Panc1 (cell line): Measurements from ENCODE around the gene PTPN22. TPM values are rescaled to one million over a fixed set of nuclear protein-coding genes. Genes with fewer than 3 reads are reported as not detected.

Experiments
- ATAC-seq: fragments of 200-7000 bp; cut with Tn5 transposase; 2 replicates; pipeline ENCODE4 v1.9.1; 2020; ENCODE audit warnings: mild to moderate bottlenecking, moderate library complexity
- BruUV-seq: library from RNA; stranded (reverse); fragments of 400-500 nt; replicated peaks from 2 replicates; lab custom pipeline; 2021; lab: Mats Ljungman, UMichigan
- CTCF ChIA-PET: fragments of 300-600 bp; sonication (Branson Sonifier 250); formaldehyde crosslinking; loops from one replicate; lab custom pipeline; 2022; ENCODE audit warnings: antibody characterized with exemption; lab: Charles Lee
- POLR2A ChIA-PET: fragments of 300-600 bp; sonication (Branson Sonifier 250); formaldehyde crosslinking; loops from one replicate; lab custom pipeline; 2022; ENCODE audit warnings: antibody characterized with exemption; lab: Charles Lee
- DNase-seq: peaks from one replicate; pipeline ENCODE4 v3.0.0-alpha.2; 2010; ENCODE audit warnings: low read depth, low spot score
- H3K27ac ChIP-seq: 2 replicates; pipeline ENCODE4 v1.5.1; 2011; ENCODE audit warnings: mild to moderate bottlenecking, low read length, inconsistent platforms
- H3K27me3 ChIP-seq: fragments of 200-500 bp; sonication (Bioruptor generic); 2 replicates; pipeline ENCODE4 v1.6.0; 2014; ENCODE audit warnings: low read length, inconsistent platforms; ENCODE audit not compliant: control insufficient read depth, insufficient read depth
- H3K36me3 ChIP-seq: fragments of 200-500 bp; sonication (Bioruptor generic); 2 replicates; pipeline ENCODE4 v1.5.1; 2014; ENCODE audit warnings: inconsistent platforms, mild to moderate bottlenecking, low read length, moderate library complexity; ENCODE audit not compliant: control insufficient read depth, insufficient read depth
- H3K4me1 ChIP-seq: 2 replicates; pipeline ENCODE4 v1.5.1; 2011; ENCODE audit warnings: inconsistent platforms, mild to moderate bottlenecking, low read length, moderate library complexity; ENCODE audit not compliant: control insufficient read depth, insufficient read depth
- H3K4me3 ChIP-seq, 2 experiments: 2 replicates each; pipeline ENCODE4 v1.5.1; 2011 to 2012; ENCODE audit warnings: low read depth in 2 of 2, low read length in 2 of 2, mild to moderate bottlenecking in 2 of 2, inconsistent platforms in 1 of 2, moderate library complexity in 1 of 2
- H3K9me3 ChIP-seq: fragments of 200-500 bp; sonication (Bioruptor generic); 2 replicates; pipeline ENCODE4 v1.5.1; 2014; ENCODE audit warnings: low read depth, mild to moderate bottlenecking, inconsistent platforms, low read length, moderate library complexity; ENCODE audit not compliant: control insufficient read depth, insufficient read depth
- CTCF ChIP-seq: fragments of 450-650 bp; IDR thresholded peaks from 2 replicates; pipeline ENCODE4 v1.5.1; 2017; ENCODE audit warnings: mild to moderate bottlenecking
- POLR2AphosphoS5 ChIP-seq: IDR thresholded peaks from 2 replicates; pipeline ENCODE4 v1.6.1; 2012; ENCODE audit warnings: mild to moderate bottlenecking, low read depth, low read length, moderate library complexity
- SIN3A ChIP-seq: IDR thresholded peaks from 2 replicates; pipeline ENCODE4 v1.6.1; 2012; ENCODE audit warnings: low read depth, mild to moderate bottlenecking, low read length, moderate library complexity, borderline replicate concordance; ENCODE audit not compliant: insufficient read depth
- TCF7L2 ChIP-seq: IDR thresholded peaks from 2 replicates; pipeline ENCODE4 v1.6.1; 2011; ENCODE audit warnings: mild to moderate bottlenecking, low read depth, low read length, inconsistent platforms
- in situ Hi-C: cut with HindIII; loops from 2 replicates; pipeline ENCODE4 v1.10.0; 2016; ENCODE audit warnings: low sequenced_read_pairs, low pct_unique_long_range_greater_than_20kb
- intact Hi-C: fragments of 100-400 bp; cut with micrococcal nuclease; formaldehyde crosslinking; loops from one replicate; pipeline ENCODE4 v1.10.0; 2022; ENCODE audit not compliant: unreplicated experiment
- total RNA-seq: library from RNA; stranded (reverse); gene quantifications from one replicate; pipeline ENCODE4 v1.2.1, GENCODE V29; 2021; ENCODE audit not compliant: unreplicated experiment
- TF ChIP-seq, protein P1 (sequence below), 2 experiments: IDR thresholded peaks; 2 replicates each; pipeline ENCODE4 v1.6.1; 2011 to 2012; ENCODE audit warnings: low read depth in 2 of 2, control low read depth in 1 of 2, low read length in 1 of 2, mild to moderate bottlenecking in 1 of 2, moderate library complexity in 1 of 2; ENCODE audit not compliant: insufficient read depth in 1 of 2

Gene PTPN22
- total RNA-seq, 1 experiment from 2014 or later, result not detected

- ATAC-seq (no peak), DNase-seq (no peak)
- Histone ChIP-seq H3K9me3 (no peaks in the 10 kb centered on the region), H3K27me3 (no peaks in the 10 kb centered on the region), H3K27ac (no peak overlapping the region), H3K36me3 (no peaks in the 10 kb centered on the region), H3K4me3 (no peak overlapping the region), H3K4me1 (no peaks in the 10 kb centered on the region)
- BruUV-seq, result no TSS peak
- in situ Hi-C loops, result no loop called here
- intact Hi-C loops, result no loop called here
- TF ChIP-seq TCF7L2 (no peak), CTCF (no peak), SIN3A (no peak), POLR2AphosphoS5 (no peak)
- TF ChIP-seq, protein P1, sequence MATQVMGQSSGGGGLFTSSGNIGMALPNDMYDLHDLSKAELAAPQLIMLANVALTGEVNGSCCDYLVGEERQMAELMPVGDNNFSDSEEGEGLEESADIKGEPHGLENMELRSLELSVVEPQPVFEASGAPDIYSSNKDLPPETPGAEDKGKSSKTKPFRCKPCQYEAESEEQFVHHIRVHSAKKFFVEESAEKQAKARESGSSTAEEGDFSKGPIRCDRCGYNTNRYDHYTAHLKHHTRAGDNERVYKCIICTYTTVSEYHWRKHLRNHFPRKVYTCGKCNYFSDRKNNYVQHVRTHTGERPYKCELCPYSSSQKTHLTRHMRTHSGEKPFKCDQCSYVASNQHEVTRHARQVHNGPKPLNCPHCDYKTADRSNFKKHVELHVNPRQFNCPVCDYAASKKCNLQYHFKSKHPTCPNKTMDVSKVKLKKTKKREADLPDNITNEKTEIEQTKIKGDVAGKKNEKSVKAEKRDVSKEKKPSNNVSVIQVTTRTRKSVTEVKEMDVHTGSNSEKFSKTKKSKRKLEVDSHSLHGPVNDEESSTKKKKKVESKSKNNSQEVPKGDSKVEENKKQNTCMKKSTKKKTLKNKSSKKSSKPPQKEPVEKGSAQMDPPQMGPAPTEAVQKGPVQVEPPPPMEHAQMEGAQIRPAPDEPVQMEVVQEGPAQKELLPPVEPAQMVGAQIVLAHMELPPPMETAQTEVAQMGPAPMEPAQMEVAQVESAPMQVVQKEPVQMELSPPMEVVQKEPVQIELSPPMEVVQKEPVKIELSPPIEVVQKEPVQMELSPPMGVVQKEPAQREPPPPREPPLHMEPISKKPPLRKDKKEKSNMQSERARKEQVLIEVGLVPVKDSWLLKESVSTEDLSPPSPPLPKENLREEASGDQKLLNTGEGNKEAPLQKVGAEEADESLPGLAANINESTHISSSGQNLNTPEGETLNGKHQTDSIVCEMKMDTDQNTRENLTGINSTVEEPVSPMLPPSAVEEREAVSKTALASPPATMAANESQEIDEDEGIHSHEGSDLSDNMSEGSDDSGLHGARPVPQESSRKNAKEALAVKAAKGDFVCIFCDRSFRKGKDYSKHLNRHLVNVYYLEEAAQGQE (IDR thresholded peaks at IDR 0.05; ENCODE audit: insufficient read depth in 1 of 2, low read depth in 2 of 2, low read length in 1 of 2), result no peak
- POLR2A ChIA-PET, result interaction anchor here (0.7 kb wide), 1 partner anchor 15 kb away, joined by 3 read pairs; no protein-coding TSS in a partner anchor
- CTCF ChIA-PET, result no interaction called here
Measured at GRCh38 chr1:113784104-113784779, 87.3 kb downstream of the PTPN22 start.

- no peak overlapping the region for H3K27ac ChIP-seq
- in situ Hi-C loops, result no loop called here
- H3K27me3 ChIP-seq, result no peaks in the 10 kb centered on the region
- no peaks in the 10 kb centered on the region for H3K4me1 ChIP-seq
- ChIA-PET POLR2A (no interaction called here), CTCF (no interaction called here)
- intact Hi-C loops, result no loop called here
- no TSS peak for BruUV-seq
- H3K36me3 ChIP-seq, result no peaks in the 10 kb centered on the region
- no peak overlapping the region for H3K4me3 ChIP-seq
- DNase-seq, result no peak
- no peaks in the 10 kb centered on the region for H3K9me3 ChIP-seq
- ATAC-seq, result no peak
- no peak for TF ChIP-seq CTCF
Measured at GRCh38 chr1:113783254-113784103, 88.0 kb downstream of the PTPN22 start.
